DOHH2 (cell line): ENCODE measurements around the gene PAX1.

Experiments used
- H3F3A ChIP-seq: fragments of 200-600 bp; sonication (generic), shearing (Covaris generic); 2 replicates; pipeline ENCODE4 v1.6.0; 2016; ENCODE audit warnings: antibody characterized with exemption, mild to moderate bottlenecking; ENCODE audit not compliant: control insufficient read depth, insufficient read depth
- H3K27ac ChIP-seq: fragments of 200-600 bp; sonication (generic); 2 replicates; pipeline ENCODE4 v1.5.1; 2014; ENCODE audit warnings: low read depth, mild to moderate bottlenecking, low read length, moderate library complexity
- H3K27me3 ChIP-seq: fragments of 200-600 bp; sonication (generic); 2 replicates; pipeline ENCODE4 v1.6.1; 2014; ENCODE audit warnings: mild to moderate bottlenecking, low read length, mixed read lengths; ENCODE audit not compliant: control insufficient read depth
- H3K36me3 ChIP-seq: fragments of 200-600 bp; sonication (generic); 2 replicates; pipeline ENCODE4 v1.6.1; 2014; ENCODE audit warnings: mild to moderate bottlenecking, low read length, moderate library complexity, mixed read lengths; ENCODE audit not compliant: control insufficient read depth
- H3K4me1 ChIP-seq: fragments of 200-600 bp; sonication (generic); 2 replicates; pipeline ENCODE4 v1.6.1; 2014; ENCODE audit warnings: mild to moderate bottlenecking, low read length, mixed read lengths; ENCODE audit not compliant: control insufficient read depth
- H3K4me2 ChIP-seq: fragments of 200-600 bp; sonication (generic); 2 replicates; pipeline ENCODE4 v1.6.0; 2014; ENCODE audit warnings: mild to moderate bottlenecking, low read length, moderate library complexity
- H3K4me3 ChIP-seq: fragments of 200-600 bp; sonication (generic); 2 replicates; pipeline ENCODE4 v1.5.1; 2014; ENCODE audit warnings: mild to moderate bottlenecking, low read length, mixed read lengths
- H3K79me2 ChIP-seq: fragments of 200-600 bp; sonication (generic); 2 replicates; pipeline ENCODE4 v1.6.1; 2014; ENCODE audit warnings: mild to moderate bottlenecking, low read length, mixed read lengths; ENCODE audit not compliant: control insufficient read depth
- H3K9me2 ChIP-seq: fragments of 200-600 bp; sonication (generic); replicated peaks from 2 replicates; pipeline ENCODE4 v1.6.1; 2014; ENCODE audit warnings: mild to moderate bottlenecking, low read length, mixed read lengths; ENCODE audit not compliant: control insufficient read depth
- H3K9me3 ChIP-seq: fragments of 200-600 bp; sonication (generic); 2 replicates; pipeline ENCODE4 v1.6.1; 2014; ENCODE audit warnings: antibody characterized with exemption, low read length, mixed read lengths; ENCODE audit not compliant: control insufficient read depth, insufficient read depth
- H4K20me1 ChIP-seq: fragments of 200-600 bp; sonication (generic); 2 replicates; pipeline ENCODE4 v1.6.0; 2014; ENCODE audit warnings: low read depth, mild to moderate bottlenecking, antibody characterized with exemption, low read length, moderate library complexity; ENCODE audit not compliant: control insufficient read depth, insufficient read depth
- EZH2phosphoT487 ChIP-seq: fragments of 200-600 bp; sonication (generic); IDR thresholded peaks from 2 replicates; pipeline ENCODE4 v1.6.1; 2017; ENCODE audit warnings: borderline replicate concordance, mild to moderate bottlenecking, antibody characterized with exemption, low read length, moderate library complexity, mixed read lengths
- TF ChIP-seq, protein P1 (sequence below): fragments of 200-600 bp; sonication (generic); IDR thresholded peaks from one replicate; pipeline ENCODE4 v1.5.1; 2014; ENCODE audit warnings: antibody characterized with exemption, mild to moderate bottlenecking, low read depth, low read length; ENCODE audit not compliant: poor library complexity, severe bottlenecking

Gene PAX1

DNA sequence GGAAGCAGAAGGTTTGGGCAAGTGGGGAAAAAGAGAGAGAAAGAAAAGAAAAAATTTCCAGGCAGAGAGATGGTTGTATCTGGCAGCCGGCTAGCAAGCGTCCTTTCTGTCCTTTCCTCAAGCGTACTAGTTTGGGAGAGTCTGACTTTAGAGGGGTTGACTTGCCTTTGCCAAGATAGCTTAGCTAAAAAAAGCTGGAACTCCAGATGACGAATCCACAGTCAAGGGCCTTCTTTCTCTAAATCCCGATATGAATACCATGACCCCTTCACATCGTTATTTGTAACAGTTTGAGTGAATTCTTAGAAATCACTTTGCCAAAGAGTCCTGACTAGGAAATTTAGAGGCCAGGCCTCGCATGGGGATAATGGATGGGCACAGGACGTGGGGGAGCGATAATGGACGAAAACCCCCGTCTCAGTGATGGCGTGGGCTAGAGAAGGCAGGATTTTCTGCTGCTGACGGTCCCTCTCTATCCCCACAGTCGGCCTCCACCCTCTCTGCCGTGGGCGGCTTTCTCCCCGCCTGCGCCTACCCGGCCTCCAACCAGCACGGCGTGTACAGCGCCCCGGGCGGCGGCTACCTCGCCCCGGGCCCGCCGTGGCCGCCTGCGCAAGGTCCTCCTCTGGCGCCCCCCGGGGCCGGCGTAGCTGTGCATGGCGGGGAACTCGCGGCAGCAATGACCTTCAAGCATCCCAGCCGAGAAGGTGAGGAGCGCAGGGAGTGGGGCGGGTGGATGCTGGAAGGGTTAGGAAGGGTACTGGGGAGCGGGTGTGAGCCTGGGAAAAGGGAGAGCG is 3.5 kb downstream of the PAX1 start:
- Histone ChIP-seq H3K36me3 (no peaks in the 10 kb centered on the region), H4K20me1 (no peaks in the 10 kb centered on the region), H3K9me2 (no peaks in the 10 kb centered on the region), H3K27me3 (peaks cover 3% of the 10 kb centered on the region; the same call in 1 of the 2 replicates), H3F3A (no peaks in the 10 kb centered on the region), H3K4me2 (no peak overlapping the region), H3K4me3 (no peak overlapping the region), H3K4me1 (no peaks in the 10 kb centered on the region), H3K9me3 (peaks cover 15% of the 10 kb centered on the region; the same call in 1 of the 2 replicates), H3K79me2 (no peaks in the 10 kb centered on the region), H3K27ac (no peak overlapping the region)
- TF ChIP-seq EZH2phosphoT487 = no peak
- TF ChIP-seq, protein P1, sequence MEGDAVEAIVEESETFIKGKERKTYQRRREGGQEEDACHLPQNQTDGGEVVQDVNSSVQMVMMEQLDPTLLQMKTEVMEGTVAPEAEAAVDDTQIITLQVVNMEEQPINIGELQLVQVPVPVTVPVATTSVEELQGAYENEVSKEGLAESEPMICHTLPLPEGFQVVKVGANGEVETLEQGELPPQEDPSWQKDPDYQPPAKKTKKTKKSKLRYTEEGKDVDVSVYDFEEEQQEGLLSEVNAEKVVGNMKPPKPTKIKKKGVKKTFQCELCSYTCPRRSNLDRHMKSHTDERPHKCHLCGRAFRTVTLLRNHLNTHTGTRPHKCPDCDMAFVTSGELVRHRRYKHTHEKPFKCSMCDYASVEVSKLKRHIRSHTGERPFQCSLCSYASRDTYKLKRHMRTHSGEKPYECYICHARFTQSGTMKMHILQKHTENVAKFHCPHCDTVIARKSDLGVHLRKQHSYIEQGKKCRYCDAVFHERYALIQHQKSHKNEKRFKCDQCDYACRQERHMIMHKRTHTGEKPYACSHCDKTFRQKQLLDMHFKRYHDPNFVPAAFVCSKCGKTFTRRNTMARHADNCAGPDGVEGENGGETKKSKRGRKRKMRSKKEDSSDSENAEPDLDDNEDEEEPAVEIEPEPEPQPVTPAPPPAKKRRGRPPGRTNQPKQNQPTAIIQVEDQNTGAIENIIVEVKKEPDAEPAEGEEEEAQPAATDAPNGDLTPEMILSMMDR = no peak

DNA sequence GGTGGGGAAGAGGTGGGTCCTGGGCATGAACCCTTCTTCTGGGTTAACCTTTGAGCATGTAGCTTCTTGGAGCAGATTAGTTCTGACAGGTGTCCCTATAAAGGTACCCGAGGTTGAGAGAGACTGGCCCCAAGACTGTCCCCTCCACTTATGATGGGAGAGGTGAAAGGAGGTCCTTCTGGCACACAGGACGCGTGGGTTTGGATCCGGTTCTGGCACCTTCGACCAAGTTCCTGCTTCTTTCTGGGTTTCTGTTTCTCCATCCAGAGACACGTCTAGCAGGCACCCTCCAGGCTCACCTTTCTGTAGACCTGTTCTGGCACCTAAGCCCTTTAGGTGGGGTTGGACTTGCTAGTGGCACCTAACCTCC is 4.1 kb downstream of the PAX1 start:
- Histone ChIP-seq H3K9me2 (no peaks in the 10 kb centered on the region), H3K9me3 (peaks cover 12% of the 10 kb centered on the region; the same call in 1 of the 2 replicates), H3K36me3 (no peaks in the 10 kb centered on the region), H3K4me2 (no peak overlapping the region), H3K79me2 (no peaks in the 10 kb centered on the region), H4K20me1 (no peaks in the 10 kb centered on the region), H3K4me1 (no peaks in the 10 kb centered on the region), H3K27me3 (peaks cover 3% of the 10 kb centered on the region; the same call in 1 of the 2 replicates), H3K27ac (no peak overlapping the region), H3K4me3 (no peak overlapping the region), H3F3A (no peaks in the 10 kb centered on the region)
- TF ChIP-seq EZH2phosphoT487 = no peak
- TF ChIP-seq, protein P1 = no peak

DNA sequence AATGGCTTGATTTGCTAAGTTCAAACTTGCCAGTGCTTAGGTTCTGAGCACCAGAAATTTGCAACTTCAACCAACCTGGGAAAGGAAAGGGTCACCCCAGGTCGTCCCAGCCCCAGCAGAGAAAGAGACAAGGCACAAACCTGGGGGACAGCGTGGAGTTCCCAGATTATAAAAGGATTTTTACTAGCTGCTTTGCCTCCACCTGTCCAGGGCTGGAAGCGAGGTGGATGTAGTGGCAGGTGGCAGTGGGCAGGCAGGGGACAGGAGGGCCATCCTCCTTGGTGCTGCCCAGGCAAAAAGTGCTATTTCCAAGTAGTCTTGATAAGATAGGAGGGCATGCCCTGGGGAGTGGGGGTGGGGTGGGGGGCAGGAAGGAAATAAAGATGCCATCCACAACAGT is 4.9 kb downstream of the PAX1 start:
- Histone ChIP-seq H3K4me3 (no peak overlapping the region), H3K36me3 (no peaks in the 10 kb centered on the region), H4K20me1 (no peaks in the 10 kb centered on the region), H3K79me2 (no peaks in the 10 kb centered on the region), H3K27me3 (peaks cover 3% of the 10 kb centered on the region; the same call in 1 of the 2 replicates), H3K9me2 (no peaks in the 10 kb centered on the region), H3K27ac (no peak overlapping the region), H3K4me2 (no peak overlapping the region), H3F3A (no peaks in the 10 kb centered on the region), H3K4me1 (no peaks in the 10 kb centered on the region), H3K9me3 (peaks cover 10% of the 10 kb centered on the region; the same call in 1 of the 2 replicates)
- TF ChIP-seq EZH2phosphoT487 = no peak
- TF ChIP-seq, protein P1 = no peak
